IMR-90 (cell line): ENCODE data around the gene ROBO2. TPM values are rescaled to one million over a fixed set of nuclear protein-coding genes. Genes with fewer than 3 reads are reported as not detected.

Experiments used
- ATAC-seq: fragments of 200-7000 bp; cut with Tn5 transposase; 2 replicates; pipeline ENCODE4 v1.9.1; 2020; ENCODE audit warnings: low read depth, mild to moderate bottlenecking, moderate library complexity
- BruUV-seq: library from RNA; stranded (reverse); fragments of 400-500 nt; replicated peaks from 2 replicates; lab custom pipeline; 2021; lab: Mats Ljungman, UMichigan
- CTCF ChIA-PET: fragments of 300-600 bp; formaldehyde crosslinking; extraction: SDS; loops from one replicate; lab custom pipeline; 2021; ENCODE audit warnings: antibody characterized with exemption; lab: Yijun Ruan, JAX
- POLR2A ChIA-PET: fragments of 300-600 bp; sonication (Branson Sonifier 250); formaldehyde crosslinking; loops from one replicate; lab custom pipeline; 2022; ENCODE audit warnings: antibody characterized with exemption; ENCODE audit not compliant: unreplicated experiment; lab: Charles Lee
- DNase-seq: peaks from one replicate; pipeline ENCODE4 v3.0.0; 2013
- H2AFZ ChIP-seq: replicated peaks from 2 replicates; pipeline ENCODE3; 2013; ENCODE audit warnings: low read length, mild to moderate bottlenecking; ENCODE audit not compliant: poor library complexity
- H2AK5ac ChIP-seq: 2 replicates; pipeline ENCODE4 v1.6.1; 2013; ENCODE audit warnings: low read depth, low read length, inconsistent platforms
- H2AK9ac ChIP-seq: replicated peaks from 2 replicates; pipeline ENCODE3; 2013; ENCODE audit warnings: mild to moderate bottlenecking, low read depth, low read length, moderate library complexity; ENCODE audit not compliant: poor library complexity
- H2BK120ac ChIP-seq: 2 replicates; pipeline ENCODE4 v1.6.1; 2013; ENCODE audit warnings: low read depth, low read length, inconsistent platforms
- H2BK15ac ChIP-seq: 3 replicates; pipeline ENCODE4 v1.6.1; 2013; ENCODE audit warnings: low read depth, low read length, inconsistent platforms
- H2BK20ac ChIP-seq: 2 replicates; pipeline ENCODE4 v1.6.1; 2013; ENCODE audit warnings: low read depth, mild to moderate bottlenecking, inconsistent platforms, low read length, moderate library complexity
- H2BK5ac ChIP-seq: 2 replicates; pipeline ENCODE4 v1.6.1; 2013; ENCODE audit warnings: mild to moderate bottlenecking, low read depth, low read length, inconsistent platforms; ENCODE audit not compliant: poor library complexity, severe bottlenecking
- H3K14ac ChIP-seq: replicated peaks from 2 replicates; pipeline ENCODE4 v1.6.1; 2013; ENCODE audit warnings: low read depth, low read length, inconsistent platforms
- H3K18ac ChIP-seq: 2 replicates; pipeline ENCODE4 v1.6.1; 2013; ENCODE audit warnings: low read depth, low read length, control low read depth
- H3K23ac ChIP-seq: 2 replicates; pipeline ENCODE4 v1.6.1; 2013; ENCODE audit warnings: low read depth, low read length, inconsistent platforms
- H3K27ac ChIP-seq: 2 replicates; pipeline ENCODE4 v1.5.1; 2013; ENCODE audit warnings: mild to moderate bottlenecking, control low read depth, low read length; ENCODE audit not compliant: insufficient read depth
- H3K27me3 ChIP-seq: 2 replicates; pipeline ENCODE4 v1.6.1; 2013; ENCODE audit warnings: low read length; ENCODE audit not compliant: control insufficient read depth, insufficient read depth
- H3K36me3 ChIP-seq: 2 replicates; pipeline ENCODE4 v1.6.1; 2013; ENCODE audit warnings: low read length, mixed read lengths; ENCODE audit not compliant: control insufficient read depth, insufficient read depth
- H3K4ac ChIP-seq: 2 replicates; pipeline ENCODE4 v1.6.1; 2013; ENCODE audit warnings: low read depth, low read length, inconsistent platforms
- H3K4me1 ChIP-seq: 2 replicates; pipeline ENCODE4 v1.6.1; 2013; ENCODE audit warnings: low read length, mixed read lengths; ENCODE audit not compliant: control insufficient read depth, insufficient read depth
- H3K4me2 ChIP-seq: 2 replicates; pipeline ENCODE4 v1.6.1; 2013; ENCODE audit warnings: low read depth, mild to moderate bottlenecking, control low read depth, low read length, moderate library complexity
- H3K4me3 ChIP-seq: 2 replicates; pipeline ENCODE4 v1.5.1; 2013; ENCODE audit warnings: low read depth, mild to moderate bottlenecking, control low read depth, low read length, moderate library complexity; ENCODE audit not compliant: insufficient read depth
- H3K56ac ChIP-seq: 2 replicates; pipeline ENCODE4 v1.6.1; 2013; ENCODE audit warnings: low read length, inconsistent platforms; ENCODE audit not compliant: insufficient read depth; ENCODE audit errors: extremely low read depth
- H3K79me1 ChIP-seq, 2 experiments: 2 replicates each; pipeline ENCODE4 v1.6.1; 2013; ENCODE audit warnings: low read length in 2 of 2, inconsistent platforms in 1 of 2, low read depth in 1 of 2
- H3K9ac ChIP-seq: 2 replicates; pipeline ENCODE4 v1.6.1; 2013; ENCODE audit warnings: low read depth, low read length, control low read depth
- H3K9me1 ChIP-seq: 2 replicates; pipeline ENCODE4 v1.6.1; 2013; ENCODE audit warnings: low read length, inconsistent platforms; ENCODE audit not compliant: insufficient read depth
- H3K9me3 ChIP-seq: 2 replicates; pipeline ENCODE4 v1.6.1; 2013; ENCODE audit warnings: low read length; ENCODE audit not compliant: control insufficient read depth, insufficient read depth
- H4K20me1 ChIP-seq: 2 replicates; pipeline ENCODE4 v1.6.1; 2013; ENCODE audit warnings: low read length, inconsistent platforms; ENCODE audit not compliant: insufficient read depth
- H4K5ac ChIP-seq: 2 replicates; pipeline ENCODE4 v1.6.1; 2013; ENCODE audit warnings: mild to moderate bottlenecking, low read depth, low read length, control low read depth
- H4K8ac ChIP-seq, 2 experiments: 2 replicates each; pipeline ENCODE4 v1.6.1; 2013; ENCODE audit warnings: low read depth in 2 of 2, low read length in 2 of 2, control low read depth in 1 of 2, inconsistent platforms in 1 of 2
- H4K91ac ChIP-seq: 2 replicates; pipeline ENCODE4 v1.6.1; 2013; ENCODE audit warnings: low read depth, low read length, inconsistent platforms; ENCODE audit not compliant: insufficient read depth
- CHD1 ChIP-seq: IDR thresholded peaks from 2 replicates; pipeline ENCODE4 v1.6.1; 2012; ENCODE audit warnings: low read depth, low read length, improper control_type of control experiment
- CTCF ChIP-seq: conservative IDR thresholded peaks from 2 replicates; pipeline ENCODE4 v1.5.1; 2012; ENCODE audit warnings: mild to moderate bottlenecking, low read depth, low read length, improper control_type of control experiment
- FOS ChIP-seq: fragments of 150-350 bp; IDR thresholded peaks from 2 replicates; pipeline ENCODE4 v1.6.1; 2016; ENCODE audit warnings: low read depth, low read length
- dilution Hi-C: fragments of 300-500 bp; cut with HindIII; formaldehyde crosslinking; loops from one replicate; pipeline ENCODE4 v1.14.3; 2018; ENCODE audit warnings: low sequenced_read_pairs; ENCODE audit not compliant: unreplicated experiment
- in situ Hi-C: fragments of 300-500 bp; cut with MboI; formaldehyde crosslinking; loops from 3 replicates; pipeline ENCODE4 v1.14.3; 2019; ENCODE audit warnings: low sequenced_read_pairs, inconsistent platforms, mixed read lengths
- intact Hi-C: fragments of 100-400 bp; cut with micrococcal nuclease; formaldehyde crosslinking; loops from 2 replicates; pipeline ENCODE4 v1.10.0; 2022
- polyA plus RNA-seq, 3 experiments: library from polyadenylated mRNA; depleted of rRNA; stranded (reverse); fragments of >200 nt; gene quantifications; 2 replicates each; pipeline ENCODE4 v1.2.3, GENCODE V29; 2012; ENCODE audit warnings: low replicate concordance in 1 of 3
- total RNA-seq: library from RNA; depleted of rRNA; stranded (reverse); fragments of >200 nt; gene quantifications from 2 replicates; pipeline ENCODE4 v1.2.3, GENCODE V29; 2012

The ROBO2 gene
- total and polyA plus RNA-seq, 2 of the 4 experiments (the other 2 are of a cell fraction): 9.3 to 14.5 TPM

- no peaks in the 10 kb centered on the region for H3K36me3 ChIP-seq
- H3K23ac ChIP-seq: no peak overlapping the region
- no peak overlapping the region for H2BK120ac ChIP-seq
- no peak overlapping the region for H3K4me2 ChIP-seq
- H3K56ac ChIP-seq: no peak overlapping the region
- H3K9me1 ChIP-seq: no peaks in the 10 kb centered on the region
- H2AK5ac ChIP-seq: no peak overlapping the region
- dilution Hi-C loops (no loop called here), intact Hi-C loops (no loop called here), in situ Hi-C loops (no loop called here)
- H4K8ac ChIP-seq: no peak overlapping the region
- TF ChIP-seq FOS (no peak), CHD1 (no peak), CTCF (no peak)
- H3K4me3 ChIP-seq: no peak overlapping the region
- no peak overlapping the region for H3K9ac ChIP-seq
- no peak overlapping the region for H4K91ac ChIP-seq
- no peak overlapping the region for H2AFZ ChIP-seq
- no peak overlapping the region for H3K4ac ChIP-seq
- H3K14ac ChIP-seq: no peak overlapping the region
- no peak overlapping the region for H2BK20ac ChIP-seq
- H3K9me3 ChIP-seq: peaks cover 7% of the 10 kb centered on the region
- ChIA-PET CTCF (no interaction called here), POLR2A (no interaction called here)
- H3K79me1 ChIP-seq: no peaks in the 10 kb centered on the region
- H2AK9ac ChIP-seq: no peak overlapping the region
- H2BK15ac ChIP-seq: no peak overlapping the region
- H4K20me1 ChIP-seq: no peaks in the 10 kb centered on the region
- H2BK5ac ChIP-seq: no peak overlapping the region
- H3K18ac ChIP-seq: no peak overlapping the region
- H4K5ac ChIP-seq: no peak overlapping the region
- no peak for ATAC-seq
- no peaks in the 10 kb centered on the region for H3K4me1 ChIP-seq
- DNase-seq: no peak
- no peaks in the 10 kb centered on the region for H3K27me3 ChIP-seq
- H3K27ac ChIP-seq: no peak overlapping the region
- no TSS peak for BruUV-seq
Observed at GRCh38 chr3:77684115-77684514, 644.2 kb downstream of the ROBO2 start.
